Neural progenitor cell (in vitro differentiated cells): ENCODE data around the gene ZFAND3.

Source experiments
- EZH2 ChIP-seq: fragments of 200-600 bp; sonication (generic); IDR thresholded peaks from 2 replicates; pipeline ENCODE4 v1.6.1; 2017; ENCODE audit warnings: antibody characterized with exemption, mild to moderate bottlenecking, moderate library complexity
- EZH2phosphoT487 ChIP-seq: fragments of 200-600 bp; sonication (generic); IDR thresholded peaks from 2 replicates; pipeline ENCODE4 v1.6.1; 2017; ENCODE audit warnings: antibody characterized with exemption
- TF ChIP-seq, protein P1 (sequence below): fragments of 200-600 bp; sonication (generic); IDR thresholded peaks from 2 replicates; pipeline ENCODE4 v1.5.1; 2017; ENCODE audit warnings: antibody characterized with exemption, mild to moderate bottlenecking

DNA sequence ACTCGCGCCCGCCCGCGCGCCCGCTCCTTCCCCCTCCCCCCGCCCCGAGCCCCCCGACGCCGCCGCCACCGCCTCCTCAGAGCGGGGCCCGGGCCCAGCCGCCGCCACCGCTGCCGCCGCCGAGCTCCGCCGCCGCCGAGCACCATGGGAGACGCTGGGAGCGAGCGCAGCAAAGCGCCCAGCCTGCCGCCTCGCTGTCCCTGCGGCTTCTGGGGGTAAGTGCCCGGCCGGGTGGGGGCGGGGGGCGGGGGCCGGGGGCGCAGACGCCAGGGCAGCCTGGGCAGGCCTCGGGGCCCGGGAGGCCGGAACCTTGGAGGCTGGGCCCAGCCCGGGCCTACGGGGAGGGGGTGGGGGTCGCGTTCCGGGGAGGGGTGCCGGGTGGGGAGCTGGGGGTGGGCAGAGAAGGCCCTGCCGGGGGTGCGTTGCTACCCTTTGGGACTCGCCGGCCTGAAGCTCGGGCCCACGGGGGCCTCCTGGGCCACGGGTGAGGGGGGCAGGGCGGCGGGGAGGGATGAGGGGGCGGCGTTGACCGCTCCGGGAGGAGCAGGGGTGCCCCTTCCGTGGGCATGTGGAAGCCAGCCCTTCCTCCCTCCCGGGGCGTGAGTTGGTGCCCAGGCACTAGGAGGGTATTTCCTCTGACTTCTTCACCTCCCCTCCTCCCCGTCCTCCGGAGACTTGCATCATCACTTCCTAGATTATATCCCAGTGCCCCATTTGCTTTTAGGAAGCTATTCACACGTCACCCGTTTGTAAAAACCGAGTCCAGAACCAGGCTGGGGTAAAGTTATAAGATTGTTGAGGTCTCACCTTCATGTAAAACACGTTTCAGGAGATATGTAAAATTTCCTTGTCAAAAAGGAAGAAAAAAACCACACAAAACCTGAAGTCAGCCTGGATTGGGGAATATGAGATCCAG, 533 bp downstream of the ZFAND3 start:
- TF ChIP-seq, protein P1, sequence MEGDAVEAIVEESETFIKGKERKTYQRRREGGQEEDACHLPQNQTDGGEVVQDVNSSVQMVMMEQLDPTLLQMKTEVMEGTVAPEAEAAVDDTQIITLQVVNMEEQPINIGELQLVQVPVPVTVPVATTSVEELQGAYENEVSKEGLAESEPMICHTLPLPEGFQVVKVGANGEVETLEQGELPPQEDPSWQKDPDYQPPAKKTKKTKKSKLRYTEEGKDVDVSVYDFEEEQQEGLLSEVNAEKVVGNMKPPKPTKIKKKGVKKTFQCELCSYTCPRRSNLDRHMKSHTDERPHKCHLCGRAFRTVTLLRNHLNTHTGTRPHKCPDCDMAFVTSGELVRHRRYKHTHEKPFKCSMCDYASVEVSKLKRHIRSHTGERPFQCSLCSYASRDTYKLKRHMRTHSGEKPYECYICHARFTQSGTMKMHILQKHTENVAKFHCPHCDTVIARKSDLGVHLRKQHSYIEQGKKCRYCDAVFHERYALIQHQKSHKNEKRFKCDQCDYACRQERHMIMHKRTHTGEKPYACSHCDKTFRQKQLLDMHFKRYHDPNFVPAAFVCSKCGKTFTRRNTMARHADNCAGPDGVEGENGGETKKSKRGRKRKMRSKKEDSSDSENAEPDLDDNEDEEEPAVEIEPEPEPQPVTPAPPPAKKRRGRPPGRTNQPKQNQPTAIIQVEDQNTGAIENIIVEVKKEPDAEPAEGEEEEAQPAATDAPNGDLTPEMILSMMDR = no peak
- TF ChIP-seq EZH2phosphoT487 (no peak), EZH2 (no peak)
